IPS DF 4.7 (cell line): ENCODE data around the gene HAPLN3.

Source experiments
- DNase-seq: peaks from one replicate; pipeline ENCODE4 v3.0.0-alpha.2; 2013; ENCODE audit warnings: low spot score; ENCODE audit errors: extremely low read depth

HAPLN3 gene

DNA sequence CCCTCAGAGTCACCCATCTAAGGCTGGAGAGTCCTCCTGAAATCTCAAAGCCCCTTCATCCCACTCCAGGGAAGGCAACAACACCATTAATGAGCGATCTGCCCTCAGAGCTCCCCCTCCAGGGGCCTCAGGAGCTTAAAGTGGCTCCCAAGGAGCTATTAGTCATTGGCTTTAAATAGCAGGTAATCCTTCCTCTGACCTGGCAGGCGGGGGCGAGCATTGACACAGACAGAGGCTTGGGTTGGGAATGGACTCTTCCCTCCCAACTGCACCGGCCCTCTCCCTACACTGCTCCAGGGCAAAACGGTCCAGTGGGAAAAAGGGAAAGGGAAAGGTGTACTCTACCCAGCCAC lies 16.4 kb upstream of the HAPLN3 start:
- no peak for DNase-seq

DNA sequence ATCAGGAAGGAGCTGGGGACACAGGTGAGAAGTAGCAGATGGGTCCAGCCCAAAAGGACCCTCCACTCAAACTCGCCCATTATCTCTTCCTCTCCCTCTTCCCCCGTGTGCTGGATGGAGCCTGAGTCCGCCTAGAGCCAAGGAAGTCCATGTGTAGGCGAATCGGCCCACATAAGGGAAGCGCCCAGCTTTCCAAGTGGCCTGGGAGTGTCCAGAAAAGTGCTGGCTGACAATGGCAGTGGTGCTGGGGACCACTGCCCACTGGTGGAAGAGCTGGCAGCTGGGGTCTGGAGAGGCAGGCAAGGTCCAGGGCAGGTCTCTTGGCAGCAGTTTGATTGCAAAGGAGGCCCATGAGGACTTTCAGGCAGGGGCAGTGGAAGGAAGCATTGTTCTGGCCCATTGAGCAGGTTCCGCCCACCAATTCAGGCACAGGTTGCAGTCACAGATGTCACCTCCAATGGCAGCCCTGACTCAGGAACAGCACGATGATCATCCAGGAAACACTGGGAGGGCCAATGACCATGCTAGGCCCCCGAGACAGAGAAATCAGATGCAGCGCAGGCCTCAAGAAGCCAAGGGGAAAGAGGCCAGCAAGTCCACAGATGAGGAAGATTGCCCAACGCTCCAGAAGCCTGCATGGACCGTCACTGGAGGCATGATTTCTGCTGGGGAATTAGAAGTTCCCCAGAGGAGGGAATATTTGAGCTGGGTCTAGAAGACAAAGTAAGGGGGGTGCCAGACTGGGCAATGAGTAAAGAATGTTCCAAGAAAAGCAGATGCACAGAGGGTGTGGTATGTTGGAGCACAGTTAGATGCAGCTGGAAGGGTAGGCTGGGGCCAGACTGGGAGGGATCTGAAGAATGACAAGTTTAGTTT lies 14.8 kb upstream of the HAPLN3 start:
- no peak for DNase-seq

DNA sequence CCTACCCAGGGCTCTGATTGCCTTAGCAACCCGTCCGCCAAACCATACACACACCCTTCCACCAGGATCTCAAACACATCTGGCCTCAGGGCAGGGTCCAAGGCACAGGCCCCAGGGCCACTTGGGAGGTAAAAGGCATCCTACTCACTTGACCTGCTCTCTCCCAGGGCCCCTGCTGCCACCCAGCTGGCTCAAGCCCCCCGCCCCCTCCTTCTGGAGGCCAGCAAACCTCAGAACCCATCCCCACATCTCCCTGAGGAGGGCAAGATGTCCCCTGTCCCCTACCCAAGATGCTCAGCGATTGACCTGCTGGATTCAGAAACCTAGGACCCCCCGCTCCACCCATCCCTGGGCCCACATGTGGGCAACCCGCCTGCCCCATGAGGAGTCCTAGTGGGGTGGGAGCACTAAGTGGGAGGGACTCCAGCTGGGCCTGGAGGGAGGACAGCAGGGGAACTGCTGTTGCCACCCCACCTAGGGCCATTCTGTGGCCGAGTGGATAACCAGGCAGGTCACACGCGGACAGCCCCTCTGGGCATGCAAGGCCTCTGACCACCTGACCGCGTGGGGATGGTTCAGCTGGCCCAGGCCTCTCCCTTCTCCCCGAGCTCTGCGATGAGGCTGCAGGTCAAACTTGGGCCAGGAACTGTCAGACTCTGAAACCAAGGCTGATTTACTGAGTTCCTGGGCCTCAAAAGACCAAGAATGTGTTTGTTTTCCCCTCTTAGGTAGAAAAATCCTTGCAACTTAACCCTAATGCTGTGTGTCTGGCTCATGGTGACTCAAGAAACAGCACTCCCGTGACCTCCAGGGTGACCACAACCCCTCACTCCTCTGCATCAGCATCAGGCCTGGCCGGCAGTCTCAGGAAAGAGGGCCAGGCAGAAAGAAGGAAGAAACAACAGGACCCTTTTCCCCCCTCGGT lies 13.6 kb upstream of the HAPLN3 start:
- no peak for DNase-seq

DNA sequence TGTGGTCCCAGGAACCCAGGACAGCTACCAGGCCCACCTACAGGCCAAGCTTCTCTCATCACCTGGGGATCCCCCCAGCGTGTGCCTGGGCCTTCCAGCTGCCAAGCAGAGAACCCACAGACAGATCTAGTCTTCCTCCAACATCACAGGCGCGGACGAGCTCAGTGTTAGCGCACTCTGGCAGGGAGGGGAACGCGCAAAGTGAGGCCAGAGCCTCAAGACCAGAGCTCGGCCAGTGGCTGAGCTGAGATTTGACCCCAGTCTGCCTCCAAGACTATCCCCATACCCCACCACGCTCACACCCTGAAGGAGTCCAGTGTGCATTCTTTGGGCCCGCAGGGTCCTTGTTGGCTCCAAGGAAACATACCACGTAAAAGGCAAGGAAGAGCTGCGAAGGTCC lies 12.8 kb upstream of the HAPLN3 start:
- no peak for DNase-seq

DNA sequence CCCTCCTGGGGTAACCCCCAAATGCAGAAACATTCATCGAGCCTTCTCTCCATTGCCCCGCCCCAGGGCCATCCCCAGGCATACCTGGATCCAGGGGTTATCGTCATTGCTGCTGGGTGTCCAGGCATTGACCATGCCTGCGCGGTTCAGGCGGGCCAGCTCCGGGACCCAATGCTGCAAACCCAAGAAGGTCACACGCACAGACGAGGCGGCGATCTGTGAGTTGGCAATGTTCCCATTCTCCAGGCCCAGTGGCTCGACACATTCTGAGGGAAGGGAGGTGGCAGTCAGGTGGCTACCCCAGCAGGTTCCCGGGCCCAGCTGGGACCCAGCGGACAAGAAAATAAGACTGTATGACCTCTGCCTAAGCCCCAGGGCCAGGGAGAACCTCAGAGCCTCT lies 11.8 kb upstream of the HAPLN3 start:
- DNase-seq, result no peak

DNA sequence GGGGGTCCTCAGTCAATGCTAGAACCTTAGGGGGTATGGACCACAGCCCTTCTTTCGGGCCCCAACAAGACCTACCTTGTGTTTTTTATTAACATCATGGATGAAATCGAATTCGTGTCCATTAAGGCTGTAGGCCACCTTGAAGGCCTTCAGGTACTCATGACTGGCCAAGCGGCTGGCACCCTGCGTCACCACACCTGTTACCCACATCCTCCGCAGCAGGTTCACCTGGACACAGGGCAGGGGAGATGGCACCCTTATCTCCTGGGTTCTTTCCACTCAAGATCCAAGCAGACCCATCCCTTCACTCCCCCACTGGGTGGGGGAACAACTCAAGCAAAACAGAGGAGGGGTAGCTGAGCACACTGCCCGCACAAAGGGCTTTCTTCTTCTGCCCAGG lies 11.2 kb upstream of the HAPLN3 start:
- DNase-seq, result no peak

DNA sequence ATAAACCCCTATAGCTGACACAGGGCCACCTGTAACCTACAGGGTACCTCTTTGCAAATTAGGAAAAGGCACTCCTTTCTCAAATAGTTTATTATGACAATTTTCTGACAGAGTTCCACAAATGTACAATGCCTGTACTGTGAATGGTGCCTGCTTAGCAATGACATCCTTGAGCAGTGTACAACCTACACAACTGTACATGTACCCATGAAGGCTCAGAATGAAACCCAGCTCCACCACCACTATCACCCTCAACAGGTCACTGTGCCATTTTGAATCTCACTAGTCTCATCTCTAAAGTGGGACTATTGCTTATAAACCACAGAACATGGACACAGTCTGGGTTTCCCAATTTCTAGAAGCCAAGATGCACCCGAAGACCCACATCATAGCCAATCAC lies 10.8 kb upstream of the HAPLN3 start:
- no peak for DNase-seq

DNA sequence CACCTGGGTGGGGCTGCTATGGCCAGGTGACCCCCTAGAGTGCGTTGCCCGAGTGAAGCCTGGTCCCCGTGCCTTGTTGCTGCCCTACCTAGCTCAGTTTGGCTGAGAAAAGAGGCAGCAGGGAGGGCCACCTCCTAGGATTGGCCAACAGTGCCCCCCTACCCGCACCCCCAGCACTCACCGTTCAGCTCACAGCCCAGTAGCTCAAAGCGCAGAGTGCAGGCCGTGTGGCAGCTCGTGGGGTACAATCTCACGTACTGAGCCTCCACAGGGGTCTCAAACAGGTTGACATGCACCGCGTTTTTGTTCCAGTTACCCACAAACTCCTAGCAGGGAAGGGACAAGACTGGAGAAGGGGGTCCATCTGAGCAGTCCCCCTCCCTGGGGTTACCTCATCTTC lies 10.2 kb upstream of the HAPLN3 start:
- no peak for DNase-seq

DNA sequence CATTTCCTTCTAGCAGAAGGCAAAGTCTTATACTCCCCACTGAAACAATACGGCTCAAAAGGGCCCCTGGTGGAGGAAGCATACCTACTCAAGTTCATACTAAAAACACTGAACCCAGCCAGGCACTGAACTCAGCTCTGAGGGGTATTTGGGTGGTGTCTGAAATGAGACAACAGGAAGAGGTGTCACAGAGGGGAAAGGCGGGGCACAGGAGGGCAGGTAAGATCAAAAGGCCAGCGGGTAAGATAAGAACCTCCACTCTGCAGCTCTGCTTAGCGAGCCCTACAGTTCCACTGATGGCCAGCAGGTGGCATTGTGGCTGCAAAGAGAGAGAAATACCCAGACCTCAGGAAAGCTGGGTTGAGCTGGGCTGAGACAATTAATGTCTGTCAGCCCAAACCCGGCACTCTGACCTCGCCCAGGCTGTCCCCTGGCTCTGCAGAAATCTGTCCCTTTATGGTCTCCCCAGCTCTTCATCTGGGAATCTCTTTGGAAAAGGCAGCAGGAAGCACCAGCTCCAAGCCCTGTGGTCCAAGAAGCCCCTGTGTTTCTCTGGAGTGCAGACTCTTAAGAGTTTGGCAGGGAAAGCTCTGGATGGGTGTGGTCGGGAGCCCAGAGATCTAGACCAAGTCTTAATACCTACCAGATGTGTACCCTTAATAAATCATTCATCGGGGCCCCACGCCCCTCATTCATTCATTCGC lies 9.4 kb upstream of the HAPLN3 start:
- no peak for DNase-seq

DNA sequence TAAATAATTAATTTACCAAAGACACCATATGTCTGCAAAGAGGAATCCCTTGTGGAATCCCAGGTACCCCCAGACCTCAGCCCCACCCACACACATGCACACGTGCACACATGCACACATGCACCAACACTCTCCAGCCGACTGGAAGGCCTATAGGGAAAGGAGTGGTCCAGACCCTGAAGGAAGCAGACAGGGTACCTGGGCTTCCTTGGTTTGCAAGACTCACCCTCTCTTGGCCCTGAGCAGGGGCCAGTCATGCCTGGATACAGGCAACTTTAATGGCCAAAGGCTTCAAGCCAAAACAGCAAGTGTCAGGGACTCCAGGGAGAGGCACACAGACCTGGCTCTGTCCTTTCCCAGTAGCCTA lies 8.9 kb upstream of the HAPLN3 start:
- no peak for DNase-seq

DNA sequence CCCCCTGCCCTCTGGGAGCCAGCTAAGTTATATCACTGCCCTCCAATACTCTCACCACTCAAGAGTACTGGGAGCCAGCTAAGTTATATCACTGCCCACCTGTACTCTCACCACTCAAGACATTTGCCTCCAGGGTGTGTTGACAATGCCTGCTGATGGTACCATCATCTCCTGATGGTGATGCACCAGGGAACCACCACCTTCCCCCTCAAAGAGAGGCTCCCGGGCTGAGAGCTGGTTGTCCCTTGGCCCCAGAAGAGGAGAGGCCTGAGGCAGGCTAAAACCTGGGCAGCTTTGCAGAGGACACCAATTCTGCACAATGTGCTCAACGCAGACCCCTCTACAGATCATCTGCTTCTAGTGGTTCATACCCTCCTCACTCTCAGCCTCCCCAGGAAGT lies 7.5 kb upstream of the HAPLN3 start:
- DNase-seq, result no peak

DNA sequence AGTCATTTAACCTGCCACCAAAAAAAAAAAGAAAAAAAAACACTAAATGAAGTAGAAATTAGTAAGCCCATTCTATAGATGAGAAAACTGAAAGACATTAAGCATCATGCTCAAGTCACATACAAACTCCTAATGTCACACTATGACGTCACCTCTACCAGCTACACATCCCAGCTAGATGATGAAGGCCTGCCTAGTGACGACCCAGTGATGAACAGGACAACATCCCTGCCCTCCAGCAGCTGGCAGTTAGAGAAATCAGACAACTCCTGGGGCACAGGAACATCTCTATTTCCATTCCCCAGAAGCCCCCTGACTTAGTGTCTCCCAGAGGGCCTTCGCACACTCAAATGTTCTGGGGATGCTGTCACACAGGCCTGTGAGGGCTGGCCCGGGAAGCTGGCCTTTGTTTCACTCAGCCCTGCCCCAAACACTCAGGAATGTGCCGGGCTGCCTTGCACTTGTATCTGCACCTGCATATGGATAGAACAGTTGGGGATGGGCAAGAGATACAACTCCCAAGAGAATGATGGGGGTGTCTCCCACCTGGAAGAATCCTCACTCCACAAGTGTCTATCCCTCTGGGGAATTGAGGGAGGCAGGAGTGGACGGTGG lies 7.0 kb upstream of the HAPLN3 start:
- no peak for DNase-seq

DNA sequence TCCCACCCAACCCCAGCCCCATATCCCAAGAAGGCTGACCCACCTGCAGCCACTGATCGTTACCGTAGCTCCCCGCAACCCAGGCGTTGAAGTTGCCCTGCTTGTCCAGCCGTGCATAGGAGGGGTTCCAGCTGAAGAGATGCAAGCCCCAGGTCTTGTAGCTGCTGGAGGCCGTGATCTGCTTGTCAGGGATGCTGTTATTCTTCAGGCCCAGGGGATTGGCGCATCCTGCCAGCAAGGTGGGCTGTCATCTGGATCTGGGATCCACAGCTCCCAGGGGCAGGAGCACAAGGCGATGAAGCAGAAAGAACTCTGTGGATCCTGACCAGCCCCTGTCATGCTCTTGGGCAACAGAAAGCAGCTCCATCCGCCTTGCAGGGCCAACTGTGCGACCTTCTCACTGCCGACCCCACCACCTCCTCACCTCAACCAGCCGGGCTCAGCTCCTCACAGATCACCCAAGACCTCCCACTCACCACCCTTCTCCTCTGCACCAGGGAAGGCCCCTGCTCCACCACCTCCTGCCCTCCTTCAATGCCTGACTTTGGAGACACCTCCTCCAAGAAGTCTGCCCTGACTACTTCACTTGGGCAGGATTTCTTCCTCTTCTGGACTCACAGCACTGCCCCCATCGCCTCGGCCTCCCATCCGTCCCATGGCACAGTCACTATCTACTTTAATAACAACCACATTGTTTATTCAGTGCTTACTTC lies 6.3 kb upstream of the HAPLN3 start:
- no peak for DNase-seq

DNA sequence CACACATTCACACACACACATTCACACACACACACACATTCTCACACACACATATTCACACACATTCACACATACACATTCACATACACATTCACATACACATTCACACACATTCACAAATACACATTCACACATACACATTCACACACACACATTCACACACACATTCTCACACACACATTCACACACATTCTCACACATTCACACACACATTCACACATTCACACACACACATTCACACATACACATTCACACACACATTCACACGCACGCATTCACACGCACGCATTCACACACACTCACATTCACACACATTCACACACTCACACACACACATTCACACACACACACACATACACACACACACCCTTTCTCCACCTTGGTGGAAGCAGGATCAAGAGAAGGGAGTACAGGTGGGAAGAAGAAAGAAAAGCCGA lies 5.7 kb upstream of the HAPLN3 start:
- DNase-seq, result no peak

DNA sequence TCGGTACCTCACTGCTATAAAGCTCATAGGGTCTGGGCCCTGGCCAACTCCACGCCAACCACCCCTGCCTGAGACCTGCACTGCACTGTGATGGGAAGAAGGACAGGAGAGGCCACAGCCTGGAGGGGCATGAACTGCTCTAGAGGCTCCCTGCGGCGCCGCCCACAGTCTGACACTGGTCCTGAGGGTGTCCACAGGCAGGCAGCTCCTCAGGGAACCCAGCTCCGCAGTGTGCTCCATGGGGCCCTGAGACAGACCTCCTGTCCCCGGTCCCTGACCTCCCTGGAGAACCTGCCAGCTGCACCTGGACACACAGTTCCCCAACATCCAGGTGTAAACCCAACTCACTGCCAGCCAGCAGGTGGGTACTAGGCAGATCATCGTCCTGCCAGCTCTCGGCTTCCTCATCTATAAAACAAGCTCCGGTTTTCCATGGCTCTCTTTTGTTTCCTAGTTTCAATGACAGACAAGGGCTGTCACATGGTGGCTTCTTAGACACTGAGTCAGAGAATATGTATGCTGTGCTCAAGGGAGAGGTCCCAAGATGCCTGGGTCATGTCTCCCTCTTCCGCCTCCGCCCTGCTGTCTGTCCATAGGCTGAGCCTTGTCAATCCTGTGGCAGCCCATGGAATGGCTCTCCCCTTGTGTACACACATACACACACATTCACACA lies 5.1 kb upstream of the HAPLN3 start:
- no peak for DNase-seq

DNA sequence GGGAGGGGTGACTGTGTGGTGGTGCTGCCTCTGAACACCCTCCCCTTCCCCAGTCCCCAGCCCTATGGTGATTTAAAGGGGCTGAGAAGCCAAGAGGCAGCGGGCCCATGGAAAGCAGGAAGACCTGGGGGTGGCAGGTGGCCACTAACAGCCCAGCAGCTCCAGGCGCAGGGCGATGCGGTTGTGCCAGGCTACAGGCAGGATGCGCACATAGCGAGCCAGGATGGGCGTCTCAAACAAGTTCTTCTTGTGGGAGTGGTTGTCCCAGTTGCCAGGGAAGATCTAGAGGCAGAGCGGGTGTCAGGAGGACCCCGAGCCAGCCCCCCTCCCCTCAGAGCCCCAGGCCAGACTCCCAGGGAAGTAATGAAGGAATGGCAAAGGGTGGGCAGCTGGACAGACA lies 3.9 kb upstream of the HAPLN3 start:
- DNase-seq, result no peak

DNA sequence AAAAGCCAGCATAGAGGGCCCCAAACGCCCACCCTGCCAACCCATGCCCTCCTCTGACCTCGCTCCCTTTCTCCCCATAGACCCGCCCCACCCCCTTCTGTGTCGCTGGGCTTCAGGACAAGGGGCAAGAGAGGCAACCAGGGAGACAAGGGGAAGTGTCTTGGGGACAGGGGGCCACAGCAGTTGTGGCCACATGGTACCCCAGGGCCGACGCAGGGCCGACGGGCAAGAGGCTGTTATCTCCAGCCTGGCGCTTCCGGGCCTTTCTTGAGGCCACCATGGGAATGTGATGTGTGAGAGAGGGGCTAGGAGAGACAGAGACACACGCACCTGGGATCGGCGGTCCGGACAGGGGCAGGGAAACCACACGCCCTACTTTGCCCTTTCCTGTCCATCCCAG lies 3.4 kb upstream of the HAPLN3 start:
- no peak for DNase-seq

DNA sequence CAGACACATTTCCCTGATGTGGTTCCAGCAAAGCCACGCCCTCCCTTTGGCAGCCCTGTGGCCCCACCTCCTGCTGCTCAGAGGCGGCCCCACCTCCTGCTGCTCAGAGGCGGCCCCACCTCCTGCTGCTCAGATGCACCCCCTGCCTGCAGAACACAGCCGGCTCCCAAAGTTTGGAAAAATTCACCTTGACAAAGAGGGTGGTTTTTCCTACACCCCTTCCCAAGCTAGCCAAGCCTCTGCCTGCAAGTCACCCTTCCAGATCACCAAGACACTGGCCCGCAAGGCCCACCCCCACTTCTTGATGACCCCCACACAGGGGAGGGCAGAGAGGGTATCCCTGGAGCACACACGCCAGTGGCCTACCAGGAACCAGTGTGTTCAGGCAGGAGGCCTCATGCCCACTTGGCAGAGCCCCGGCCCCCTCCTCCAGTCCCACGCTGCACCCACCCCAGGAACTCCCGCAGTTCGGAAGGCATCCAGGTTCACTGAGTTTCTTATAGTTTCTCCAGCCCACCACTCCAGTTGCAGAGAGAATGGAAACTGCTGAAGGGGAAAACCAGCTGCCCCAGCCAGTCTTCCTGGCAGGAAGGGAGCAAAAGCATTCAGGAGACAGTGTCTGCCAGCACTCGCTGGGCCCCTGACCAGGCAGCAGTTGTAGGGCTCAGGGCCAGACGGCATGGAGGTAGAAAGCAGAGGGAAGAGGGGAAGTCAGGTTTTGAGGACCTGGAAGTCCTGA lies 2.3 kb upstream of the HAPLN3 start:
- DNase-seq, result no peak

DNA sequence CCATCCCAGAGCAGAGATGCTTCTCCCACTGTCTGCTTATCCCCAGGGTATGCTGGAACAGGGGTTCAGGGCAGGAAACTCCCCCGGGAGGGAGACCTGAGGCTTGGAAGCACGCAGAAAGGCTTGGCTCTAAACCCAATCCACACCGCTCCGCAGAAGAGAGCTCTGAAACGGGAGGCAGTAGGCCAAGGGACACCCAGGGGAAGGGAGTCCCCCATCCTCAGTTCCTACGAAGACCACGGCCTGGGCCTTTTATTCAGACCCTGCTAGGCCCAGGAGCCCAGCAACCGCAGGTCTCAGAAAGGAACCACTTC lies 1.8 kb upstream of the HAPLN3 start:
- DNase-seq, result no peak
